GM21825 (cell line): ENCODE measurements around the gene LRPPRC.
"Not testable (repeated sequence)": the region's sequence is repeated elsewhere in the genome, so short reads cannot be mapped to it uniquely, and the experiment has no call there.

Experiments used
- ATAC-seq: cut with Tn5 transposase; IDR thresholded peaks from one replicate; pipeline ENCODE4 v1.9.1; 2021; ENCODE audit warnings: mild to moderate bottlenecking, moderate library complexity; ENCODE audit not compliant: unreplicated experiment

Gene LRPPRC

DNA sequence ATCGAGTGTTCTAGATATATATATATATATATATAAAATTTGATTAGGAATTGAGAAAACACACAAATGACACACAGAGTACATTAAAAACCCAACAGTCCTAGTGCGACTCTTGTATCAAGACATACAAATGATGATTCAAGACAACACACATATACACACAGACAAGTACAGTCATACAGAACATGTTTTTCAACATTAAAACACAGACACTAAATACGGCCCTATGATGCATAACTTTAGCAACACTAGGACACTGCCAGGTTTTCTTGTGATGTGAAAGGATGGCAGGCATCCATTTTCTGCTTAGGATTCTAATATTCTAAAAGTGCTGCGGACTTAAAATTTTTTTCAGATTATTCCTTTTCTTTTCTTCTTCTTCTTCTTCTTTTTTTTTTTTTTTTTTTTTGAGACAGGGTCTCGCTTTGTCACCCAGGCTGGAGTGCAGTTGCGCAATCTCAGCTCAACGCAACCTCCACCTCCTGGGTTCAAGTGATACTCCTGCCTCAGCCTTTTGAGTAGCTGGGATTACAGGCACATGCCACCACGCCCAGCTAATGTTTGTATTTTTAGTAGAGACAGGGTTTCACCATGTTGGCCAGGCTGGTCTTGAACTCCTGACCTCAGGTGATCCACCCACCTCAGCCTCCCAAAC, 84.5 kb downstream of the LRPPRC start:
- ATAC-seq = not testable (repeated sequence)

DNA sequence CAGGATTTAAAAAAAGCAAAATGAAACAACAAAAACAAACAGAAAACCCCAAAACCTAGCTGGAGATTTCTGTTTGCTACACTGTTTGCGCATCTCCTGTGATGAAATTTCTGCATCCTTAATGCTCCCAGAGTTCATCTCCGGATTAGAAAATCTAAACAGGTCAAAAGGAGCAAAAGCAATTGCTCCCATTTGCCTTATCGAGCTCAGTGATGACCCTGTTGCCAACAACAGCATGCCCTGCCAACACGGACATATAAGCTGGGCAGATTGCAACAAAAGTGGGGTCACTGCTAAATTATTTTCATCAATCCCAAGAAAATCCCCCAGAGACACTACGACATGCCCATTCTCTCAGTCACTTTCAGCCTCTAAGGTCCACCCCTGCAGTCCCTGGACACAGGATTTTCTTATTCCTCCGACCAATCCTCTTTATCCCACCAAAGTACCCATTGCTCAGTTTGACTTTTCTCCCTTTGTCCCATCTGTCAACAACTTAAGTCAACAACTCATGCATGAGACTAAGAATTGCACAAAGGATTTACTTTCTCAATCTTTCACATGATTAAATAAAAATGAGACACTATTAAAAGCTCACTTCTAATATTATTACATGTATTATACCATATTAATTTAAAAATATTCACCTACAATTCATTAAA, 89.2 kb downstream of the LRPPRC start:
- no peak for ATAC-seq

DNA sequence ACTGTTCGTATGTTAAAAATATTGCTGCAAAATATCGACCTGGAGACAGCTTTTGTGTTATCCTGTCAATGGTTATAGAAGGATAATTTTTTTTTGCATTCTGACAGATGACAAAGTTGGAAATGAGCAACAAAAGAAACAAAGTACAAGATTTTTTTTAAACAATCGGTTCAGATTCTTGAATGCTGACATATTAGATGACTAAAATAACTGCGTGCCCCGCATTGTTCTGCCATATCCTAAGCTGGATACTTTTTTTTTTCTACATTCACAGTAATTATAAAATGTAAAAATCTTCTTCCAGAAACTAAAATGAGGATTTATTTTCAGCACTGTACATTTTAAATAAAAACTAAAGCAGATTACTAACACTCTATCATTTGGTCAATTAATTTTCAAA, 89.9 kb downstream of the LRPPRC start:
- no peak for ATAC-seq

DNA sequence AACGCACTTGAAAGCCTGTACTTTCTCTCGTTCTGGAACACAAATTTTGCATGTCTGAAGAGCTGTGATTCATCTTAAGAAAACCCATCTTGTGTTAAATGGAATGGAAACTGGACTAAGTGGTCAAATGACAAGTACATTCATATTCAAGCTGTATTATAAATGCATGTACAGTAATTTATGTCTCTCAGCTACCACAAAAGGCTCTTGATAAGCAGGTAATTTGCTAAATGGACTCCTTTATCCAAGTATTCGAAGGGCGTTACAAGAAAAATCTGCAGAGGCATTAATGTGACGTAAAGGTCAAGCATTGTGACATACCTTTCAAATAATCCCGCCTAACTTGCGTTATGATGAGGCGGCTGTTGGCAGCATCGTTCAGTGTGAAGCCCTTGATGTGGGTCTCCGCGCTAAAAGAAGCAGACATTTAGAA, 90.4 kb downstream of the LRPPRC start:
- no peak for ATAC-seq

DNA sequence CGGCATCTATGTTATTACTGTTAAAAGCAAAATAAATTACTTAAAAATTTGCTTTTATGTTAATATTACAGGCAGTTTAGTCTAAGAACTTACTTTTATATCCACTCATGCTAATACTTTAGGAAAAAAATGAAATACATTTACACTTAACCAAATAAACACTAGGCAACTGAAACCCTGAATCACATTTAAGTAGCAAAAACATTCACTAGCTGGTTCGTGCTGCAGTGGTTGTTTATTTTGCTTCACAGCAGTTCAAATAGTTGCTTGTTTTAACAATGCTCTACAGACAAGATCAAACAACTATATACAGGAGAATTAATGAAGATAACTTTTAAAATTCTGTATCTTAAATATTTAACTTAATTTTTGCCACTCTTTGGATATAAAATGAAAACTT, 96.2 kb downstream of the LRPPRC start:
- no peak for ATAC-seq

DNA sequence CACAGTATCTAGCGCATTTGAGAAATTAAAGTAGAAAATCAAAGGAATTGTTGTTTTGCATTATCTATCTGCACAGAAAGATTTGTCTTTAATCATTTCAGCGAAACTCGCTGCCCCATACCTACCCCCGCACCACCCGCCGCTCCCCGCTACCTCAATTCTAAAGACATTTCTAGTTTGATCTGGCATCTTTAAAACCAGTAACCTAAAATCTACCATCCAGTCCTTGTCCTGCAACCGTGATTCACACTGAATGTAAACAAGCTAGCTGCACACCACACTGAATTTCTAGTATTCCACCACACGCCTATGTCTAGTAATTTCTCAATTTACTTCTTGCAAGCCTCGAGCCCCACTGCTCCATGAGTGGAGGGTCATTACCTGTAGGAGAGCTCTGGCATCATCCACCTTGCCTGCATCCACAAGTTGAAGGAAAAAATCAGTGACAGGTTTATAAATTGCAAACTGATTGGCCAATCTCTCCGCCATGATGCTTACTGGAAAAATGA, 96.9 kb downstream of the LRPPRC start:
- ATAC-seq = no peak

DNA sequence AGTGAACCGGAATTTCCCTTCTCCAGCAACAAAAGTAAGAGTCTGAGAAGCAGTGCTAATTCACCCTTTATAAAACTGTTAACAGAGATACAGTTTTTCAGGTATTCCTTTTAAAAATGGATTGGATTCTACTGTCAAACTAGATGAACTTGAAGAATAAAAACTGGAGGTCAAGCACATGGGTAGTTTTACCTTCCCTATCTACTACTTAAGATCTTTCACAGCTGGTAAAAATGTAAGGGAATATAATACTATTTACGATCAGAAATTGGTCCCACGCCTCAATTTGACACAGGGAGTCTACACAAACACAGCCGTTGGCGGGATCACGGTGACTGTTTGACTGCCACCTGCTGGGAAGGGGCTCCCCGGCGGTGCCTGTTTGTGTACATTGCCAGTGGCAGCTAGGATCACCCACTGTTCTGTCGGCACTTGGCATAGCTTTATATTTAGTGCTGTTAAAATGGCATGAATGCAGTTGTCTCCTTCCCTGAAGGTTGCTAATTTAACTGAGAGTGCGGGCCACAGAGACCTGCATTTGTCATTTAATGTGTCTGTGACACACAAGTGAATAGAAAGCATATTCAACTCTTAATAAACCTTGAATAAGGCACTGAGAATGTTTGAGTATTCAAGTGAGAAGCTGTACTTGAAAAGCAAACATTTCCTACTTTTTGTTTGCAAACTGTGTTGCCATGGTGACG, 97.5 kb downstream of the LRPPRC start:
- no peak for ATAC-seq

DNA sequence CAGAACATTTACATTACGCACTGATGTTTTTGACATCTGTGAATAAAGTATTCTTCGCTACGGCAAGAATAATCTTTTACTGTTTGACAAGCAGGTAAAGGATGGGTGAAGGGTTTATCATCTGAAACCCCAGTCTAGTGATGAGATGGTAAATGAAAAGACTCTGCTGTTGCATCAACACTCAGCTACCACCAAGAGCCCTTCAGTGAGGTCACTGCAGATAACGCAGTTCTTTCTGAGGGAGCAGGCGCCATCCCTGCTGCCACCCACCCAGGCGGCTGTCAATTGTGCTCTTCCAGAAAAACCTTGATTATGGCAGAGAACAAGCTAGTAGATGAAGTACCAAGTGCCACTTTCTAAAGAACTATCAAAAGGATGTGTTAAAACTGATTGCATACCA, 98.3 kb downstream of the LRPPRC start:
- ATAC-seq = no peak

DNA sequence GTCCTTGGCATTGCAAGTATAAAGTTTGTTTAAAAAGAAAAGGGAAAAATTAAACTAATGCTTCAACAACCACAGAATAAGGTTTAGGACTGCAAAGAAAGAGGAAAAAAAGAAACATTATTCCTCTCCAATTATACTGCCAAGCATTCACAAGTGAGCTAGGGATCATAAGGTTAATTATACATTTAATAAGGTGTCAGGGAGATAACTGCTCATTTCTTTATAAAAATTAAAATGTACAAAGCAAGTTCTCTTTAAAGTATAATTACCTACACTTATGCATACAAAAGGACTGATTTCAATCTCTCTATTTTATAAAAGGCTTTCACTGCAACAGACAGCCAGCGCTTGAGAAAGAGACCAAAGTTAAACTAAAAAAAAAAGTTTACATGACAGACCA, 98.9 kb downstream of the LRPPRC start:
- ATAC-seq = no peak

DNA sequence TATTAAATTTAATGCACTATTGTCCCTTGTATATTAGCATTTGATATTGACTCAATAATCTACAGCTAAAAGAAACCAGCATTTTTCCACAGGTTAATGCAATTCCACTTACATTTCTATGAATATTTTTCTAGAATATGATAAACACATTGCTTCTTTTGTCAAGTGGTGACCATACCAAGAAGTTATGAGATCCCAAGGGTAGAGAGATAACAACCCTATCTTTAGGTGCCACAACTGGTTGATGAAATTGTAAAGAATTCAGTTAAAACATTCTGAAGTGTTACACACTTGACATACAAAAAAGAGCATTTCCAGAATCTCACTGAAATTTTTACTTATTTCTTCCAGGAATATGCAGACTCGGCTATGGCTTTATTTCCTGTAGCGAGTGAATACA, 101.0 kb downstream of the LRPPRC start:
- no peak for ATAC-seq

DNA sequence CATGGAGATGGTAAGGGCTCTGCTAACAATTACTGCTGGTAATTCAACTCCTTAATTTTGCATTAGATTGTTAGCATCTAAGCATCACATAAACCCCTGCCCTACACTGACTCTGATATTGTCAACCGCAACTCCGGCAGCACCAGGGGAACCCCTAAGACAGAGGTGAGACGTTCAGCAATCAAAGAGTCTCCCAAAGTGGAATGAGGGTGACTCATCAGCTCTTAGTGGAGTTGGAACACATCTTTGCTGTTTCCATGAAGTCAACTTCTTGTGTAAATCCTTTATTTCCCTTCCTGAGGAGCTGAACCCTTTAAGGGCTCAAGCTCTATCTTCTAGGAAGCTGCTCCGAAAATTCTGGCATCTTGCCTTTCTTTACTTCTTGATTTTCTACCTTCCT, 104.9 kb downstream of the LRPPRC start:
- ATAC-seq = no peak

DNA sequence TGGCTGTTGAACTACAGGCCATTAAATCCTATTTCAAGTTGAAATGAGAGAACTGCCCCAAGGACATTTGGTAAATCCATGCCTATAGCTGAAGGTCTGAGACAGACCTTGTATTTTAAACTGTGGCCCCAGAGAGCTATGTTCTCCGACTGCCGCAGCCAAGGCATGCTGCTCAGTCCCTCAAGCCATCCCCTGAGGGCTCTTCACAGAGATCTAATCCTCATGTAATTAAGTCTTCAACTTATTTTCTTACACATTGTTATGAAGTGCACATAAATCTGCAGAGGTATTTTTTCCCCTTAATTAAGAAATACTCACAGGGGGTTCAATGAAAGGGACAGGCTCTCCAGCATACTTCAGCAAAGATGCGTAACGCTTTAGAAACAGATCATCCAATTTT, 106.4 kb downstream of the LRPPRC start:
- ATAC-seq = no peak

DNA sequence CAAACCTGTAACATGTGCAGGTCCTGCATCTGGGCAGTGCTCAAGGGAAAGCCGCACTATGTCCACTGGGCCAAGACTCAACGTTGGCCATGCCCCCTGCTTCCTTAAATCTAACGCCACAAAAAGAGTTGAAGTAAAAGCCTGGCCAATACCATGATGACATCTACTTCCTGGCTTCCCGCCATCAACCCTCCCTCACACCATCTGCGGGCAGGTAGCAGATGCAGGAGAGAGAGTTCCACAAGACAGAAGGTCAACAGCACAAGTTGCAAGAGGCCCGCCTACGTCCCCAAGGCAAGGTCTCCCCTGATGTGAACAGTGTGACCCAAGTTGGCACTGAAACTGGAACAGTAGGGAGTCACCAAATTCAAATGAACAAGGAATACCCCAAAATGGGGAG, 108.6 kb downstream of the LRPPRC start:
- ATAC-seq = no peak

DNA sequence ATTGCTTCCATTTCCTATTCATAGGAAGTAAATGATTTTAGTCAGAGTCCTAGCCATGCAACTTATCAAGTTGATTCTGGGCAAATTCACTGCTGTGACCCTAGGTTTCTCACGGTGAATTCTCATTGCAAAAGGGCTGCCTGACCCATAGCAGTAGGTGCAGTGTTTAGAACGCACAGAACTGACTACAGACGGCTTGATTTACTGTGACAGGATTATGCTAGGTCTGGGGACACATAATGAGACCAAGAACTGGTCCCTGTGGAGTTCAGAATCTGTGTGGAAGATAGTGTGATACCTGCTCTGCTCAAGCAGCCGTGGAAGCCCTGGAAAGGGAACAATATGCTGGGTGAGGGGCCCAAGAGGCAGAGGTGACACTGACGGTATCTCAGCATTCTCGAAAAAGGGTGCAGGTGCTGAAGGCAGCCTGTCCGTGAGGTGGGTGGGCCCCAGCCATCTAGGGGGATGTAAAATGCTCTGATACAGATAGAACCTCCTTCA, 110.6 kb downstream of the LRPPRC start:
- no peak for ATAC-seq

DNA sequence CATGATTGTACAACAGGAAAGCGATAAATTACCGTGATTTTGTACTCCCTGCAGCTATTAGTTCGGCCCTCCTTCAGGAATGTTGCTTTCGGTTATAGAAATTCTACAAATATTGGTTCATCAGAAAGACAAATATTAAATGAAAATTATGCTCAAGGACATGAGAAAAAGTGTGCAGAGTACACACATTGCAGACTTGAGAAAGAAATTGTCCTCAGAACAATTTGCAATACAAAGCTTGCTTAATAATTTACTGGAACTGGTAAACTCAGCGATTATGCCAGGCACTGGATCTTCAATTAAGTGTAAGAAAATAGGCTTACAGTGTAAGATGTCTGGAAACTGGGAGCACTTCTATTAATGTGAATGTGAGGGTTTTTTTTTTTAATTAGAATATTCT, 111.1 kb downstream of the LRPPRC start:
- no peak for ATAC-seq

DNA sequence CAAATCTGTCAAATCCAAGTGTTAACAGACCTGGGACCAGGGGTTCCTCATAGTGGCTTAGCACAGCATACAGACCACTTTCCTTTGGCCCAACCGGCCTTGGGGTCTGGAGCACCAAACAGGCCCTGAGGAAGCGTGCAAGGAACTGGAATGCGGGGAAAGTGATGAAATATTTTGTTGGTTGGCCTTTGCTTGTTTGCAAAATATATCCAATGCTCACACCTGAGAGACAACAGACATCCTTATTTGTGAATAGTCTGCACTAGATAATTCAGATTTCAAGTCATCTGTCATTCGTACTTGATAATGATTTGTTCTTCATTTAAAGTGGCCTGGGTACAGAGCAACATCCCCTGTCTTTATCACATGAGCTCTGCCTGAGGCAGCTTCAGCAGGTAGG, 113.5 kb downstream of the LRPPRC start:
- no peak for ATAC-seq

DNA sequence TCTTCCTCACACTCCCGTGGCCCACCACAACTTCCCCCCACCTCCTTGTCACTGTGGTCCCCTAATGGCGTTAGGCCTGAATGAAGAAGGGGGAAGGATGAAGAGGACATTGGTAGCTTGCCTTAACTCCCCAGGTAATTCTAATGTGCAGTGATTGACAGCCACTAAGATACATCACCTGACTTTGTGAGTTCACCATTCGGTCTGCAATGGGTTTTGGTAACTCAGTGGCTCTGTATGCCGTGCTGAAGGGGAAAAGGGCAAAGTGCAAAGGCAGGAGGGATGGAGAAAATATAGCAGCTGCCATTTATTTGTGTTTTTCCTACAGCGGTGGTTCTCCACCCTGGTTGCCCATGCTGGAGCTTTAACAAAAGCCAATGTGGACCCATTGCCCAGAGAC, 114.8 kb downstream of the LRPPRC start:
- ATAC-seq = no peak

DNA sequence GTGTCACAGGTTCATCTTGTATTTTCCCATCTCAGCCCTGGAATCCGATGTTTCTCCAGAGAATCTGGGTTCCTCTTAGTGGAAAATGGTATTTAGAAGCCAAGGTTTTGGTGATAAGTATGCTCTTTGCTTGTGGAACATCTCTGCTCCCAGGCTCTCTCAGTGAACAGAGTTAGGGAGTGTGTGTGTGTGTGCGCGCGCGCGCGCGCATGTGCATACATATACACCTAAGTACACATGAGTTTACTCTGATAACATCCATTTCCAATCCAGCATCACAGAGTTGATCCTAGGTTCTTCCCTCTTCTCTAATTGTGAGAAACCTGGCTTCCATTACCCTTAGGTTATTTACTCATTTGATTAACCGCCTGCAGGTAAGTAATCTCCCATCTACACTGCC, 115.3 kb downstream of the LRPPRC start:
- ATAC-seq = no peak

DNA sequence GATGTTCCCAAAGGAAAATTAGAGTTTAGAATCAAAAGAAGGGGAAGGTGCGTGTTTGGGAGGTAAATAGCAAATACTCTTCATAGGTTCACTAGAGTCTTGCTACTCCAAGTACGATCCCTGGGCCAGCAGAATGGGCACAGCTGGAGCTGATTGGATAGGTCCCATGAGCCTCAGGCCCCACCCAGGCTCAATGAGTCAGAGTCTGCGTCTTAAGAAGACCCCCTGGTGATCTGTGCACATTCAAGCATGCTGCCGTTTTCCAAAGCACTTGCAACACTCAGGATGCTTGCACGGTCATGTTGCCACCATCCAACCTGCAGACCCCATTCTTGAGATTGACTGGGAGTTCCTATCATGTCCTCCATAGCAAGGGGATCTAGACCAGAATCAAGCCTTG, 116.5 kb downstream of the LRPPRC start:
- ATAC-seq = no peak

DNA sequence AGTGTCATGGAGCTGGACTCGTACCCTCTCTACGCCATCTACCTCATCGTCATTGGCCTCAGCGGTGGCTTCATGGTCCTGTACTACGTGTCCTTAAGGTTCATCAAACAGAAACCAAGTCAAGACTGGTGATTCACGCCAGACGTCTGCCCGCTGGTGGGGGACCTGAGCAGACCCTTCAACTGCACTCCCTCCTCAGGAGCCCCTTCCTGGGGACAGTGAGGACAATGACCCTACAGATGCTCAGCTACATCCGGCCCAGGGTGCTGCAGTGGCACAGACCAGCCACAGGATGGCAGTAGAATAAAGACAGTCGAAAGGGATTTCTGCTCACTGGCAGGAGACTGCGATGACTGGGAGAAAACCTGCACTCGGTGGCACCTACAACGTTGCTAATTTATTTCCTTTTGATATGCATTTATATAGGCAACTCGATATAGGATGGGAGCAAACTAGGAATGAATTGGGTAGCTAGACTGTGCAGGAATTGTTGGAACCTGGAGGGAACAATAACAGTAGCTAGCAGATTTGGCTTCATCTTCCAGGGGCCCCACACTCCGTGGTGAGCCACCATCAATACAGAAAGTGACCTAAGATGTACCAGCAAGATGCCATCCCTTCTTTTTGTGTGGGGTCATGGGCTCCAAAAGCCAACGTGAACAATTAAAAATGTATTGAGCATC, 117.9 kb downstream of the LRPPRC start:
- ATAC-seq = no peak

DNA sequence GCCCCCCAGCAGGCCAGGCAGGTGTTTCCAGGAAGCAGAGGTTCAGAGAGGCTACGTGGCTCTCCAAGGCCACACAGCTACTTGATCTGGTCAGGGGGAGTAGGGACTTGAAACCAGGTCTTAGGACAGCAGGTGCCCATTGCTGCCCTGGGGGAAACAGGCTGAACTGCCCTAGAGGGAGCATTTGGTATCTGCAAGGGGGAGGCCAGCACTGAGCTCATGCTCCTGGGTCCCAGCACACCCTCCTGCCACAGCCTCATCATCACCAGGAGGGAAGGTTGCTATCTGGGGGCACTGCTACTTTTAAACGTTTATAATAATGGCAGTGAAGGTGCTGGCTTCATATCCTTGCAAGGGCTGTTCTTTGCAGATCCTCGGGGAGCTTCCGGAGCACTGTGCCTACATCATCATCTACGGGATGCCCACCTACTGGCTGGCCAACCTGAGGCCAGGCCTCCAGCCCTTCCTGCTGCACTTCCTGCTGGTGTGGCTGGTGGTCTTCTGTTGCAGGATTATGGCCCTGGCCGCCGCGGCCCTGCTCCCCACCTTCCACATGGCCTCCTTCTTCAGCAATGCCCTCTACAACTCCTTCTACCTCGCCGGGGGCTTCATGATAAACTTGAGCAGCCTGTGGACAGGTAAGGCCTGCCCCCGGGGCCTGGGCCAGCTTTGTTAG, 120.9 kb downstream of the LRPPRC start:
- no peak for ATAC-seq
